ENCODE data around the gene ABL2. TPM values are rescaled to one million over a fixed set of nuclear protein-coding genes. Genes with fewer than 3 reads are reported as not detected.

Gene ABL2
- total RNA-seq, 4 donors from 2014 or later, result 12.9 to 37.3 (median 15.6) TPM

- Histone ChIP-seq H3K9me3 (no peaks in the 10 kb centered on the region), H3K27me3 (no peaks in the 10 kb centered on the region), H3K36me3 (peaks cover 0 to 35% (median 22%) of the 10 kb centered on the region in 4 donors), H3K27ac (replicated peaks in 1 of 4) (no peak overlapping the region), H3K4me1 (peaks cover 0 to 10% (median 8%) of the 10 kb centered on the region in 4 donors), H3K4me3 (no peak overlapping the region)
- intact Hi-C loops (cut with DNase I), result no loop called here
- DNase-seq (ENCODE audit: extremely low spot score), result no peak
- TF ChIP-seq POLR2A (IDR thresholded peaks at IDR 0.05; ENCODE audit: low read depth) (no peak), POLR2AphosphoS5 (IDR thresholded peaks at IDR 0.05) (no peak), EP300 (IDR thresholded peaks at IDR 0.05) (no peak), CTCF (IDR thresholded peaks at IDR 0.05) (no peak)
- 82% methylated on average over 2 of the region's 2 CpGs for WGBS
These were observed 176.7 kb downstream of the ABL2 start for GRCh38 chr1:179052776-179053175.

Small RNAs within 50 kb of the gene (small RNA-seq; reads per million reads assigned to genes)
- 0 reads per million in 3 donors for gene AL512326.2
- 0 reads per million in 3 donors for gene AL512326.3
- gene EIF4A1P11, result 0 reads per million in 3 donors
- 0 reads per million in 3 donors for gene RF00272

Other genes starting within 250 kb of the ABL2 start
- 10 to 100 TPM; 63.8 to 83.5 (median 66.5) TPM for gene FAM20B, start 203.8 kb downstream of the ABL2 start, total RNA-seq
- gene TOR3A, start 147.6 kb downstream of the ABL2 start, total RNA-seq, result 10 to 100 TPM; 38.6 to 55.8 (median 39.1) TPM
- gene SOAT1, start 64.1 kb upstream of the ABL2 start, total RNA-seq, result 10 to 100 TPM; 10.8 to 19.7 (median 13.2) TPM
- gene AXDND1, start 136.3 kb upstream of the ABL2 start, total RNA-seq, result 1 to 10 TPM in 1 of 4 donors, not detected in 3; 2.5 TPM